ENCODE data around the gene PCDHGA2.
"Not testable (repeated sequence)": the region's sequence is repeated elsewhere in the genome, so short reads cannot be mapped to it uniquely, and the experiment has no call there.

PCDHGA2 gene

GRCh38 chr5:141371572-141372475 is 33.3 kb downstream of the PCDHGA2 start:
- Histone ChIP-seq H3K27ac (replicated peaks) (no peak overlapping the region), H3K27me3 (ENCODE audit: insufficient read depth, poor library complexity, severe bottlenecking) (no peaks in the 10 kb centered on the region), H3K4me3 (replicated peaks; ENCODE audit: insufficient read depth, low read length) (no peak overlapping the region)
- TF ChIP-seq POLR2AphosphoS5 (IDR thresholded peaks at IDR 0.05; ENCODE audit: low read depth) (no peak), REST (IDR thresholded peaks at IDR 0.05; ENCODE audit: insufficient replicate concordance, low read depth) (no peak)
- no peak for DNase-seq (ENCODE audit: low read depth in 1 of 2, low spot score in 1 of 2)

- H3K27me3 ChIP-seq (ENCODE audit: insufficient read depth, poor library complexity, severe bottlenecking) = no peaks in the 10 kb centered on the region
- no peak within 1 kb of the TSS for H3K27ac ChIP-seq (replicated peaks)
- no peak for DNase-seq (ENCODE audit: low read depth in 1 of 2, low spot score in 1 of 2)
- TF ChIP-seq CTCF (IDR thresholded peaks at IDR 0.05; ENCODE audit: insufficient read depth, low read length) = no peak
- TF ChIP-seq SPI1 (IDR thresholded peaks at IDR 0.05; ENCODE audit: borderline replicate concordance, low read depth) = no peak
- no peak for TF ChIP-seq REST (IDR thresholded peaks at IDR 0.05; ENCODE audit: insufficient replicate concordance, low read depth)
- no peak for TF ChIP-seq GABPA (IDR thresholded peaks at IDR 0.05; ENCODE audit: low read depth)
- TF ChIP-seq POLR2AphosphoS5 (IDR thresholded peaks at IDR 0.05; ENCODE audit: low read depth) = no peak
- H3K4me3 ChIP-seq (replicated peaks; ENCODE audit: insufficient read depth, low read length) = no peak within 1 kb of the TSS
Observed at GRCh38 chr5:141373673-141374317, 35.2 kb downstream of the PCDHGA2 start, which contains the start of gene PCDHGA6. Gene PCDHGA6 (plus strand): TSS chr5:141373891. CDS start chr5:141374084, 193 bp downstream.

GRCh38 chr5:141374627-141375026 is 36.1 kb downstream of the PCDHGA2 start:
- TF ChIP-seq POLR2AphosphoS5 (IDR thresholded peaks at IDR 0.05; ENCODE audit: low read depth) (no peak), CTCF (IDR thresholded peaks at IDR 0.05; ENCODE audit: insufficient read depth, low read length) (no peak), GABPA (IDR thresholded peaks at IDR 0.05; ENCODE audit: low read depth) (no peak), SPI1 (IDR thresholded peaks at IDR 0.05; ENCODE audit: borderline replicate concordance, low read depth) (no peak), REST (IDR thresholded peaks at IDR 0.05; ENCODE audit: insufficient replicate concordance, low read depth) (no peak)
- no peak overlapping the region for H3K4me3 ChIP-seq (replicated peaks; ENCODE audit: insufficient read depth, low read length)

GRCh38 chr5:141375444-141376155 is 37.0 kb downstream of the PCDHGA2 start:
- H3K27ac ChIP-seq (replicated peaks) = not testable (repeated sequence)

More at GRCh38 chr5:141374627-141375026, 36.1 kb downstream of the PCDHGA2 start:
- Histone ChIP-seq H3K27me3 (ENCODE audit: insufficient read depth, poor library complexity, severe bottlenecking) (no peaks in the 10 kb centered on the region), H3K27ac (replicated peaks) (no peak overlapping the region)
- no peak for DNase-seq (ENCODE audit: low read depth in 1 of 2, low spot score in 1 of 2)

More at GRCh38 chr5:141375444-141376155, 37.0 kb downstream of the PCDHGA2 start:
- DNase-seq (ENCODE audit: low read depth in 1 of 2, low spot score in 1 of 2); H3K4me3 ChIP-seq (replicated peaks; ENCODE audit: insufficient read depth, low read length); H3K27me3 ChIP-seq (ENCODE audit: insufficient read depth, poor library complexity, severe bottlenecking): not testable (repeated sequence)

Measured in HL-60 (cell line).